Ramos (cell line): ENCODE results near the gene ANKRD40.
"Not testable (repeated sequence)": the region's sequence is repeated elsewhere in the genome, so short reads cannot be mapped to it uniquely, and the experiment has no call there.

ENCODE experiments used
- in situ Hi-C: fragments of 300-500 bp; cut with MboI; formaldehyde crosslinking; loops from one replicate; pipeline ENCODE4 v1.14.3; 2022; ENCODE audit warnings: low sequenced_read_pairs; ENCODE audit not compliant: unreplicated experiment

The ANKRD40 gene

GRCh38 chr17:50712641-50713040, 4.9 kb upstream of the ANKRD40 start:
- in situ Hi-C loops, result no loop called here

GRCh38 chr17:50710650-50711049, 2.9 kb upstream of the ANKRD40 start:
- in situ Hi-C loops, result no loop called here

GRCh38 chr17:50710025-50710424, 2.3 kb upstream of the ANKRD40 start:
- in situ Hi-C loops, result no loop called here

GRCh38 chr17:50709053-50709452, 1.3 kb upstream of the ANKRD40 start:
- in situ Hi-C loops, result not testable (repeated sequence)

- in situ Hi-C loops, result no loop called here
Observed at GRCh38 chr17:50708050-50709000, 611 bp upstream of the ANKRD40 start.

GRCh38 chr17:50703162-50703561, 4.6 kb downstream of the ANKRD40 start:
- in situ Hi-C loops, result no loop called here

- in situ Hi-C loops, result no loop called here
Observed at GRCh38 chr17:50699410-50699809, 8.3 kb downstream of the ANKRD40 start.

- in situ Hi-C loops, result no loop called here
Observed at GRCh38 chr17:50697663-50698272, 9.9 kb downstream of the ANKRD40 start.

GRCh38 chr17:50697062-50697461, 10.7 kb downstream of the ANKRD40 start:
- in situ Hi-C loops, result no loop called here

- in situ Hi-C loops, result no loop called here
Observed at GRCh38 chr17:50696365-50696879, 11.3 kb downstream of the ANKRD40 start.

GRCh38 chr17:50693036-50693682, 14.6 kb downstream of the ANKRD40 start:
- in situ Hi-C loops, result no loop called here

GRCh38 chr17:50692448-50693035, 15.2 kb downstream of the ANKRD40 start:
- in situ Hi-C loops, result no loop called here

GRCh38 chr17:50691550-50692447, 15.9 kb downstream of the ANKRD40 start:
- in situ Hi-C loops, result no loop called here

- in situ Hi-C loops, result no loop called here
Observed at GRCh38 chr17:50690887-50691549, 16.7 kb downstream of the ANKRD40 start.

- in situ Hi-C loops, result no loop called here
Observed at GRCh38 chr17:50689956-50690886, 17.5 kb downstream of the ANKRD40 start.

- in situ Hi-C loops, result no loop called here
Observed at GRCh38 chr17:50689251-50689650, 18.5 kb downstream of the ANKRD40 start.

- in situ Hi-C loops, result no loop called here
Observed at GRCh38 chr17:50688245-50688644, 19.5 kb downstream of the ANKRD40 start.
